RWPE1 (cell line): ENCODE data around the gene HMGCLL1.

ENCODE experiments used
- CTCF ChIA-PET: fragments of 350-600 bp; sonication (Branson Sonifier 250); formaldehyde crosslinking; extraction: SDS; loops from one replicate; lab custom pipeline; 2021; lab: Yijun Ruan, JAX
- POLR2A ChIA-PET: fragments of 400-600 bp; formaldehyde crosslinking; extraction: SDS; loops from one replicate; lab custom pipeline; 2020; ENCODE audit warnings: antibody characterized with exemption; ENCODE audit not compliant: low non-redundant PET; lab: Yijun Ruan, JAX
- DNase-seq: peaks from one replicate; pipeline ENCODE4 v3.0.0; 2012; ENCODE audit warnings: low spot score
- H3K27ac ChIP-seq: fragments of 450-650 bp; 2 replicates; pipeline ENCODE4 v1.5.1; 2017
- TF ChIP-seq, protein P1 (sequence below): fragments of 450-650 bp; conservative IDR thresholded peaks from 2 replicates; pipeline ENCODE4 v1.5.1; 2017; ENCODE audit warnings: low read depth, mild to moderate bottlenecking

HMGCLL1 gene

DNA sequence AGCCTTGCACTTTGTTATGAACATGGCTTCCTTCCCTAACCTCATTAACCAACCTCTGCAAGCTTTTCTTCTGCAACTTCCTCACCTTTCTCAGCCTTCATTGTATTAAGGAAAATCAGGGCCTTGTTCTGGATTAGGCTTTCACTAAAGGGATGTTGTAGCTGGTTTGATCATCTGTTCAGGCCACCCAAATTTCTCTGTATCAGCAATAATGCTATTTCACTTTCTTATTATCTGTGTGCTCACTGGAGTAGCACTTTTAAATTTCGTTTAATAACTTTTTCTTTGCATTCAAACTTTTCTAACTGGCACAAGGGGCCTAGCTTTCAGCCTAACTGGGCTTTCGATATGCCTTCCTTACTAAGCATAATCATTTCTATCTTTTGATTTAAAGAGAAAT lies 155.1 kb downstream of the HMGCLL1 start:
- POLR2A ChIA-PET: no interaction called here
- no peak for DNase-seq
- TF ChIP-seq, protein P1, sequence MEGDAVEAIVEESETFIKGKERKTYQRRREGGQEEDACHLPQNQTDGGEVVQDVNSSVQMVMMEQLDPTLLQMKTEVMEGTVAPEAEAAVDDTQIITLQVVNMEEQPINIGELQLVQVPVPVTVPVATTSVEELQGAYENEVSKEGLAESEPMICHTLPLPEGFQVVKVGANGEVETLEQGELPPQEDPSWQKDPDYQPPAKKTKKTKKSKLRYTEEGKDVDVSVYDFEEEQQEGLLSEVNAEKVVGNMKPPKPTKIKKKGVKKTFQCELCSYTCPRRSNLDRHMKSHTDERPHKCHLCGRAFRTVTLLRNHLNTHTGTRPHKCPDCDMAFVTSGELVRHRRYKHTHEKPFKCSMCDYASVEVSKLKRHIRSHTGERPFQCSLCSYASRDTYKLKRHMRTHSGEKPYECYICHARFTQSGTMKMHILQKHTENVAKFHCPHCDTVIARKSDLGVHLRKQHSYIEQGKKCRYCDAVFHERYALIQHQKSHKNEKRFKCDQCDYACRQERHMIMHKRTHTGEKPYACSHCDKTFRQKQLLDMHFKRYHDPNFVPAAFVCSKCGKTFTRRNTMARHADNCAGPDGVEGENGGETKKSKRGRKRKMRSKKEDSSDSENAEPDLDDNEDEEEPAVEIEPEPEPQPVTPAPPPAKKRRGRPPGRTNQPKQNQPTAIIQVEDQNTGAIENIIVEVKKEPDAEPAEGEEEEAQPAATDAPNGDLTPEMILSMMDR: no peak
- no peak overlapping the region for H3K27ac ChIP-seq
- CTCF ChIA-PET: interaction anchor here (0.8 kb wide), 1 partner anchor 183 kb away, joined by 3 read pairs; no protein-coding TSS in a partner anchor

DNA sequence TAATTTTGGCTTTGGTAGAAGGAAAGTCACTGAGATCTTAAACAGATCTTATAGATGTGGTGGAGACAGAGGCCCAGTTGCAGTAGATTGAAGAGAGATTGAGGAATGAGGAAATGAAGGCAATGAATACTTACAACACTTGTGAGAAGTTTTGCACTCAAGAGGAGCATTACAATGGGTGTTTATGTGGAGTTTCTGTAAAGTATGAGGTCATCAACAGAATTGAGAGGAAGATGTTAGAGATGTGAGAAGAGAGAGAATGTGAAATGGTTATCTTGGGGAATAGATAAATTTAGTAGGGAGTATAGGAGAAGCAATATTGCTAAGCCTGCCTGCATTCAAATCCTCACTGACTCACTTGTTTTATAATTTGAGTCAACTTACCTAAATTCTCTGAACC lies 168.3 kb downstream of the HMGCLL1 start:
- TF ChIP-seq, protein P1: no peak
- no peak for DNase-seq
- H3K27ac ChIP-seq: no peak overlapping the region
- ChIA-PET CTCF (no interaction called here), POLR2A (no interaction called here)

DNA sequence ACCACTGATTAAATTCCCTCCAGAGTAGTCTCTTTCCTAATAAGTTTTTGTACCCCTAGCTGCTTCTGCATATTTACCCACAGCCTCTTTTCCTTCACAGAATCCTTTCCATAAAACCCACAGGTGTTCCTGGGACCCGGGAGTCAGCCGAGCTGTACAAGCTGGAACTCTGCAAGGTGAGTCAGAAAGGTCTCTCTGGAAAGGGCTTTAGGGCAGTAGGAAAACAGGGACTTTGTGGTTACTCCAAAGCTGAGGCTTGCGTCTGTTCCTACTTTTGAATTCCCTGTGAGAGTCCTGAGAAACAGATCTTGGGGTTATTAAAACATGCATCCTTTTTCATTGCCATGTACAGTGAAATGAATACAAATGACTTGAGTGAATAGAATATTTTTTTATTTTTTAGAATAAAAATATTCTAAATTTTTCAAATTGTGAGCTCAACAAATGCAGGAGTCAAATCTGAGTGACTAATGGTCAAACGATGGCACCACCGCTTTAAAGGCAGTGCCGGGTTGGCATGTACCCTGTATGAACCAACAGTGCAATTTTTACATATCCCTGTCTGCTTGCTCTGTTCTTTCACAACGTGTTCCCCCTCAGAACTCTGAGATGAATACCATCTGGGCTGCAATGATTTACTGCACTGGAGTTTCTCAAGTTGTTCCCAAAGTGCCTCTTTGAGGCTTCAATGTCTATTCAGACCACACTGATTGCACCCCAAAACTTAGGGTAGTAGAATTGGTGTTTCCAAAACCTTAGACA lies 173.3 kb downstream of the HMGCLL1 start:
- ChIA-PET POLR2A (no interaction called here), CTCF (no interaction called here)
- no peak for DNase-seq
- no peak overlapping the region for H3K27ac ChIP-seq
- TF ChIP-seq, protein P1: no peak

DNA sequence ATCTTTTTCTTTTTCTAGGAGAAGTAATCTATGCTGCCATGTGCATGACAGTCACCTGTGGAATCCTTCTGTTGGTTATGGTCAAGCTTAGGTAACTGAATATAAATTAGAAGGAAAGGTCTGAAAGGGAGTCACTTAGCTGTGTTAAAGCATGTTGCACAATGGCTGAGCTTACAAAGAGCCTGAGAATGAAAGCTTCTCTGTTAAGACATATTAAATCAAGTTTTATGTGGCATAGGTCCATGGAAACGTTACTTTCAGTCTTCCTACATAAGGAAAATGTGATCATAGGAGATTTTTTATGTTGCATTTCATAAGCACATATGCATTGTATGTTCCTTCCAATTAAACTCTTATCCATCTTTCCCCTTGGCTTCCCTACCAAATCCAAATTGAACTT lies 179.6 kb downstream of the HMGCLL1 start:
- TF ChIP-seq, protein P1: no peak
- POLR2A ChIA-PET: no interaction called here
- CTCF ChIA-PET: interaction anchor here (0.7 kb wide), 2 partner anchors 76 to 514 kb away, joined by 3 read pairs; no protein-coding TSS in a partner anchor
- no peak for DNase-seq
- H3K27ac ChIP-seq: no peak overlapping the region

DNA sequence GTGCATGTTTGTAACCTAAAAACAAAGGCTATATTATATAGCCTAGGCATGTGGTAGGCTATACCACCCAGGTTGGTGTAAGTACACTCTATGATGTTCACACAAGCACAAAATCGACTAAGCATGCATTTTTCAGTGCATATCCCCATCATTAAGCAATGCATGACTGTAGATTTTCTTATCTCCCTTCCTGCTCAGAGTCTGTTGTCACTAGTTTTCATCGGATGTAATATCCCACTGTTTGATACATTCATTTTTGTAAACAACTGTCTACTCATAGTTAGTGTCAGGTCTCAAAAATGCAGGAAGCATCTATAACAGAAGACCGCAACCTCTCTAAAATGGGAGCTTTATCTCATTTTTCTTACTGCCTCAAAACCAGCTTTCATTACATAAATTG lies 181.0 kb downstream of the HMGCLL1 start:
- CTCF ChIA-PET: no interaction called here
- POLR2A ChIA-PET: no interaction called here
- no peak overlapping the region for H3K27ac ChIP-seq
- TF ChIP-seq, protein P1: no peak
- no peak for DNase-seq

DNA sequence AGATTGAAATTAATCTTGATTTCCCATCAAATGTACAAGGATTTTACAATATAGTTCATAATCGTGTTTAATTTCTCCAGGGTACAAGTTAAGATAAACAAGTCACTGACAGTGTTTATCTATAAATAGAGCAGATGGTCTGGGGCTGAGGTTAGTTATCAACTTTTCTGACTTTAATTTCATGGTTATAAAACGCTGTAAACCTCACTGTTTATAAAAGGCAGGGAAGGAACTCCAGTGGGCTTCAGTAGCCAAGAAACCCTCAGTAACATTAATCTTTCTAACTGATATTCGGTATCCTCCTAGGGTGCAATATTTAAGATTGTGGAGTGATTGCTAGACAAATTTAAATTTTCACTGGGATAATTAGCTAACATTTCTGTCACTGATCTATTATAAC lies 183.1 kb downstream of the HMGCLL1 start:
- ChIA-PET CTCF (no interaction called here), POLR2A (no interaction called here)
- no peak for DNase-seq

More for the DNA sequence above, 183.1 kb downstream of the HMGCLL1 start:
- TF ChIP-seq, protein P1: no peak
- no peak overlapping the region for H3K27ac ChIP-seq
